ENCODE measurements around the gene GFRA1.

GFRA1 gene

DNA sequence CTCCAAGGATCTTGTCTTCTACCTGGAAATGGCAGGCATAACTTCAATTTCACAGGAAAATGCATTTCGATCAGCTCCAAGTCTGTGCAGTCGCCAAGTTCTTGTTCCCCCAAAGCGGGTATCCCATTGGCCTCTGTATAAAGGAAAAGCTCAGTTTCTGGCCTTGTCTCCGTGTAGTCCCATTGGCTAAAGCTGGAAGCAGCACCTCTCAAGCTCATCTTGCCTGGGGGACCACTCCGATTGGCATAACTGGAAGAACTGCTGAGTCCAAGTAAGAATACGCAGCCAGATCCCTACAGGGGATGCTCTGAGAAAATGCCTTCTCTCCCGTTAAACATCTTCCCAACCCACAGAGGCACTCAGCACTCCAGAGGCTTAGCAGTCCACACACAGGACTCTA lies 205.2 kb downstream of the GFRA1 start:
- TF ChIP-seq CTCF (IDR thresholded peaks at IDR 0.05): no peak

DNA sequence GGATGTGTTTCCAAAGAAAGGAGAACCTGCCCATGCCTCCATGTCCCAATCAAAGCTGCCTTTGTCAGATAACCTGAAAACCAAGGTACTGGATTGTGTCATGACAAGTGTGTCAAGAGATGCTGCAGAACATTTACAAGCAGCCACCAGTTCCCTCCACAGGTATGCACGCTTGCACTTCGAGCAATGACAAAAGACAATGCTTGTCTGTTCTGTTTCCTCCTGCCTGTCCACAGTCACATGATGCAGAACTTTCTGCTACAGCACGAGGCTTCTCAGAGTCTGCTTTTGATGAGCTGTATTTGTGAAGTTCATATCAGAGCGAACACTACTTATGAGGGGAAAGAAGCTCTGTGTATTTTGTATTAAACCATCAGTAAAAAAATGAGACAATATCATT lies 209.9 kb downstream of the GFRA1 start:
- TF ChIP-seq CTCF (IDR thresholded peaks at IDR 0.05): no peak

DNA sequence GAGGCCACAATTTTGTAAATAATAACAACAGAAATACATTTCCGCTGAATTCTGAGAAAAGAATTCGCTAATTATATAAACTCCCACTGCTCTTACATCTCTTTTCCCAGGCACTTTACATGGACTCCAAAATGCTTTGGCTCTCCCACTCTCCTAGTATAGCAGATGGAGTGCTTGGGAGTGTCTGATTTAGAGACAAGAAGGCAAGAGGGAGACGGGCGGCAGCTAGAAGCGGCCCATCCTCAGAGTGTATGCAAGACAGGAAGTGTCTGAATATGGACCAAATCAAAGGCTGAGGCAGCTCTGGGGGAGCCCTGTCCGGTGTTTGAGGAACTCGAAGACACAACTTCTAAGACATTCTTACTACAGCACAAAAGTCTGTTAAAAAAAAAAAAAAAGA lies 212.1 kb downstream of the GFRA1 start:
- TF ChIP-seq CTCF (IDR thresholded peaks at IDR 0.05): no peak

- no peak for TF ChIP-seq CTCF (IDR thresholded peaks at IDR 0.05)
Measured at GRCh38 chr10:116059320-116059719, 213.7 kb downstream of the GFRA1 start.

GRCh38 chr10:116056445-116057293 lies 216.3 kb downstream of the GFRA1 start:
- TF ChIP-seq CTCF (IDR thresholded peaks at IDR 0.05): no peak

DNA sequence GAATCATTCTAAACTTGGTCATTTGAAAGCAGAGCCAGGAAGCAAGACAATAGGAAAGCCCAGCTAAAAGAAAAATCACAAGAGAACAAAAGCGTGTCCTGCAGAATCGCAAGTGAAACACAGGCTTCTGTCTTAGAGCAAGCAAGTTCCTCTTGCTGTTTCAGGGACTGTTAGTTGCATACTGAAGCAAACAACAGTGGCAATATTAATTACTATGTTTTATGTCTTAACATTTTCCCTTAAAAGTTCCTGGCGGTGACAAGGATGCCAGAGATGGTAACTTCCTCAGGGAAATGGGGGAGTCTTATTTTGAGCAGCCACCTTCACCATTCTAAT lies 217.1 kb downstream of the GFRA1 start:
- no peak for TF ChIP-seq CTCF (IDR thresholded peaks at IDR 0.05)

GRCh38 chr10:116055252-116055916 lies 217.6 kb downstream of the GFRA1 start:
- no peak for TF ChIP-seq CTCF (IDR thresholded peaks at IDR 0.05)

Data from LNCAP (cell line).